IPS-NIHi7 (cell line): Measurements from ENCODE around the gene DBET.
"Not testable (repeated sequence)": the region's sequence is repeated elsewhere in the genome, so short reads cannot be mapped to it uniquely, and the experiment has no call there.

Experiments used
- DNase-seq: peaks from one replicate; pipeline ENCODE4 v3.0.0; 2012; ENCODE audit warnings: mixed read lengths; ENCODE audit errors: extremely low spot score

The DBET gene

GRCh38 chr4:190064342-190064741 is at the start of gene DBET:
TSS of gene DBET (plus strand) at chr4:190064502.
- not testable (repeated sequence) for DNase-seq

DNA sequence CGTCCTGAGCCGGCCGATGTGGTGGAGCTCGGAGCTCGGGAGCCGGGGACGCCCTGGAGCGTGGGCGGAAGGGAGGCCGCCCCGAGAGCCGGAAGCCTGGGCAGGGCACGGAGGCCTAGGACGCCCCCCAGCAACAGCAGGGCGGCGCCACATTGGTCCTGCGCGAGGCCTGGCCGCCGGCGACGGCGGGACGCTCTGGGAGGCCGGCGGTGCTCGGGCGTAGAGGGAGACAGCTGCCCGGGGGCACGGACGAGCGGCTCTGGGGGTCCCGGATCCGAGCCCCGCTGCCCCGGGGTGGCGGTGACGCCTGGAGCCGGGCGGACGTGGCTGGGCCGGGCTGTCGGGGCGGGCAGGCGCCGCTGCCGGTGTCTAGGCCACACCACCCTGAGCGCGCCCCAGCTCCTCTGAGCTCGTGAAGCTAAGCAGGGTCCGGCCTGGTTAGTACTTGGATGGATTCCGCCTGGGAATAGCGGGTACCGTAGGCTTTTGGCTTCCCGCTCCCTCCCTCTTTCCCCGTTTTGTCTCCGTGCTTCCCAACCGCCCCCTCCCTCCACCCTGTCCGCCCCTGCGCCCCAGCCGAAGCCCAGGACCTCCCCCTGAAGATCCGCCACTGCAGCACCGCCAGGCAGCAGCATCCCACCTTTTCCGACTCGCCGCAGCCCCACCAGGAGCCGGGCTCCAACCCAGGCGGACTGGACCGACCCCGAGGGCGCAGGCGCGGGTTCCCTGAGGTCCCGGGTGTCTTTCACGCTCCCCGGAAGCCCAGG is 49.3 kb upstream of the DBET start:
- peak; percentile 52 for DNase-seq

DNA sequence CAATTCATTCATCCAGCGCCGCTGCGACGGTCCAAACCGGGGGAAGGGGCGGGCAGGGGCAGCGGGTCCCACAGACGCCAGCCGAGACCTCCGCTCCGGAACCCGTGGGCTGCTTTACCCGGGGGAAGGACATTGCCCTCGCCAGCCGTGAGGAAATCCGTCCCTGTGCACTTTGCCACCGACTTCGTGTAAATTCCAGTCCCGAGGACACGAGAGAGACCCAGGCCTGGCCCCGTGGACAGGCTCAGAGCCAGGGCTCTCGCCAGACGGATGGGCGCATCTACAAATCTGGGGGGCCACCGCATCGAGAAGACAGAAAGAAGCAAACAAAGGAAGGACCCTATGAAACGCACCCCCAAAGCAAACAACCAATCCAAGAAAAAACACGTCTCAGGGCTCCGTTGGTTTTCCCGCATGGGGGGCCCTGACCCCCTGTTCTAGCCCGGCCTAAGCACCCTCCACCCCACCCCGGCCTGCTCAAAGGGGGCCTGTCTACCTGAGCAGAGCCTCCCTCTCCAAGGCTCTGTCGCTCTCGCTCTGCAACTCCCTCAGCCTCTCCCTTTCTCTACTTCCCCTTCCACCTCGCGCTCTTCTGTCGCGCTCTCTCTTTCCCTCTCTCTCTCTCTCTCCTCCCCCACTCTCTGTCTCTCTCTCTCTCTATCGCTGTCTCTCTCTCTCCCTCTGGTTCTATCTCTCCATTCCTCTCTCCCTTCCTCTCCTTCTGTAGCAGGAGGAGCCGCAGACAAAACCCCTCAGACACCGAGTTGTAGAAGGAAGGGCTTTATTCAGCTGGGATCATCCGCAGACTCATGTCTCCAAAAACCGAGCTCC is 48.5 kb upstream of the DBET start:
- DNase-seq, result peak; percentile 16

DNA sequence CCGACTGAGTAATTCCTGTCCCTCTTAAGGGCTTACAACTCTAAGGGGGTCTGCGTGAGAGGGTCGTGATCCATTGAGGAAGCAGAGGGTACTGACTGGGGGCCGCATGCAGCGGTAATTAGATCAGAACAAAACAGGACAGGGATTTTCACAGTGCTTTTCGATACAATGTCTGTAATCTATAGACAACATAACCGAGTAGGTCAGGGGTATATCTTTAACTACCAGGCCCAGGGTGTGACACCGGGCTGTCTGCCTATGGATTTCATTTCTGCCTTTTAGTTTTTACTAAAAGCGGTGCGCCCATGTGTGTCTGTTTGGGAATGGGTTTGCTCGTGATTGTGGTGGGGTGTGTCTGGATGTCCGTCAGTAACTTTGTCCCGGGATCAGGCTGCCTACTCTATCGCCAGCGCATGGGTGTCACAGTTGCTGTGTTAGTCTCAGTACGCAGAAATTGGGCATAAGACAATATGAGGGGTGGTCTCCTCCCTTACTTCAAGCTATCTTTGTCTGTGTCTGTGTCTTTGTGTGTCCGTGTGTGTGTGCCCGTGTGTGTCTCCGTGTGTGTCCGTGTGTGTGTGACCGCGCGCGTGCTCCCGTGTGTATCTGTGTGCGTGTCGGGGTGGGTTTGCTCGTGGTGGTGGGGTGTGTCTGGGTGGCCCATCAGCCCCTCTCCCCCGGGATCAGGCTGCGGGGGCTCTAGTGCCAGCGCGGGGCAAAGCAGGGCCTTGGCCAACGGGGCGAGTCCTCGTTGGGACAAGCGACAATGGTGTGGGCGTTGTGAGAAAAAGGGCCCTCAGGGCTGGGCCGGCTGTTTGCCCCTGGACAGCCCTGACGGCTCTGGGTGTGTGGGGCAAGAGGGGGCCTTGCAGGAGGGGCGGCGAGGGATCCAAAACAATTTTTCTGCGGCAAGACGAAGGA is 47.7 kb upstream of the DBET start:
- no peak for DNase-seq

GRCh38 chr4:190017357-190018200 is 46.7 kb upstream of the DBET start:
- DNase-seq, result peak; percentile 16

DNA sequence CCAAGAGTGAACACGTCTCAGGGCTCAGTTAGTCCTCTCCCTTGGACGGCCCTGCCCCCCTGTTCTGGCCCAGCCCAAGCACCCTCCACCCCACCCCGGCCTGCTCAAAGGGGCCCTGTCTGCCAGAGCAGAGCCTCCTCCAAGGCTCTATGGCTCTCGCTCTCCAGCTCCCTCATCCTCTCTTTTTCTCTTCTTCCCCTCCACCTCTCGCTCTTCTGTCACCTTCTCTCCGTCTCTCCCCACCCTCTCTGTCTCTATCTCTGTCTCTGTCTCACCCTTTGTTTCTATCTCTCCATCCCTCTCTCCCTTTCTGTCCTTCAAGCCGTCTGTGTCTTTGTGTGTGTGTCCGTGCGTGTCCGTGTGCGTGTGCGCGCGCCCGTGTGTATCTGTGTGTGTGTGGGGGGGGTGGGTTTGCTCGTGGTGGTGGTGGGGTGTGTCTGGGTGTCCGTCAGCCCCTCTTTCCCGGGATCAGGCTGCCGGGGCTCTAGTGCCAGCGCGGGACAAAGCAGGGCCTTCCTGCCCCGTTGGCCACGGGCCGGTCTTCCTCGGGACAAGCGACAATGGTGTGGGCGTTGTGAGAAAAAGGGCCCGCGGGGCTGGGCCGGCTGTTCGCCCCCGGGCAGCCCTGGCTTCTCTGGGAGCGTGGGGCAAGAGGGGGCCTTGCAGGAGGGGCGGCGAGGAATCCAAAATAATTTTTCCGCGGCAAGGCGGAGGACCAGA is 45.9 kb upstream of the DBET start:
- DNase-seq, result peak; percentile 10

DNA sequence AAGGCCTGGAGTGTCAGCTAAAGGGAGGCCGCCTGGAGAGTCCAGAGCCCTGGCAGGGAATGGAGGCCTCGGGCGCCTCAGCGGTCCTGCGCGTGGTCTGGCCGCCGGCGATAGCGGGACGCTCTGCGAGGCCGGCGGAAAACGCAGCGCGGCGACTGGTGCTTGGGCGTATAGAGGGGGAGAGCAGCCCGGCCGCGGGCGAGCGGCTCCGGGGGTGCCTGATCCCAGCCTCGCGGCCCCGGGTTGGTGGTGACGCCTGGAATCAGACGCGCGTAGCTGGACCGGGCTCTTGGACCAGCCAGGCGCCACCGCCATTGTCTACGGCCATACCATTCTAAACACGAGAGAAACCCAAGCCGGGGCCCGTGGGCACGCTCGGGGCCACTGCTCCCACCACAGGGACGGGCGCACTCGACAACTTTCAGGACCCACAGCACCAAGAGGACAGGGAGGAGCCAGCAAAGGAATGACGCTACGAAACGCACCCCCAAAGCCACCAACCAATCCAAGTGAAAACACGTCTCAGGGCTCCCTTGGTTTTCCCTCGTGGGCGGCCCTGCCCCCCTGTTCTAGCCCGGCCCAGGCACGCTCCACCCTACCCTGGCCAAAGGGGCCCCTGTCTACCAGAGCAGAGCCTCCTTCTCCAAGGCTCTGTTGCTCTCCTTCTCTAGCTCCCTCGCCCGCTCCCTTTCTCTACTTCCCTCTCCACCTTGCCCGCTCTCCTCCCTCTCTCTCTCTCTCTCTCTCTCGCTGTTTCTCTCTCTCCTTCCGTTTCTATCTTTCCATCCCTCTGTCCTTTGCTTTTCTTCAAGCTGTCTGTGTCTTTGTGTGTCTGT is 45.1 kb upstream of the DBET start:
- peak; percentile 15 for DNase-seq

DNA sequence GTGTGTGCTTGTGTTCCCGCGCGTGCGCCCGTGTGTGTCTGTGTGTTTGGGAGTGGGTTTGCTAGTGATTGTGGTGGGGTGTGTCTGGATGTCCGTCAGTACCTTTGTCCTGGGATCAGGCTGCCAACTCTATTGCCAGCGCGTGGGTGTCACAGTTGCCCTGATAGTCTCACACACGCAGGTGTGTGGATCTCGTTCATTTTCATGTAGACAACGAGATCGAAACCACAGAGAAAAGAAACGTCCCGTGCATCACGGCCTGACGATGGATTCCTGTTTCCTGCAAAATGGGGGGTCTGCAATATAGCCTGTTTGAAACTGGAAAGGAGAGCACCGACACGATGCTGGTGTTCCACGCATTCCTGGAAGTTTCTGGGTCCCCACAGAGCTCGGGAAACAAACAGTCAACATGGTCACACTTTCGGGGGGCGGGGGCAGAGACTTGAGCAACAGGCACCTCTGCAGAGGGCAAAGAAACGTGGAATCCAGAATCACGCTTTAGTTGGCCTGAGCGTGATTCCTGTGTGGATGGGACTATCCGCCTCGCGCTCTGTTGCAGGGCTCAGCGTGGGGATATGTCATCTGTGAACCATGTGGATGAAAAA is 44.3 kb upstream of the DBET start:
- DNase-seq, result not testable (repeated sequence)

GRCh38 chr4:190020790-190021717 is 43.2 kb upstream of the DBET start:
- peak; percentile 86 for DNase-seq

- DNase-seq, result not testable (repeated sequence)
These were observed 42.3 kb upstream of the DBET start for GRCh38 chr4:190021973-190022372.

DNA sequence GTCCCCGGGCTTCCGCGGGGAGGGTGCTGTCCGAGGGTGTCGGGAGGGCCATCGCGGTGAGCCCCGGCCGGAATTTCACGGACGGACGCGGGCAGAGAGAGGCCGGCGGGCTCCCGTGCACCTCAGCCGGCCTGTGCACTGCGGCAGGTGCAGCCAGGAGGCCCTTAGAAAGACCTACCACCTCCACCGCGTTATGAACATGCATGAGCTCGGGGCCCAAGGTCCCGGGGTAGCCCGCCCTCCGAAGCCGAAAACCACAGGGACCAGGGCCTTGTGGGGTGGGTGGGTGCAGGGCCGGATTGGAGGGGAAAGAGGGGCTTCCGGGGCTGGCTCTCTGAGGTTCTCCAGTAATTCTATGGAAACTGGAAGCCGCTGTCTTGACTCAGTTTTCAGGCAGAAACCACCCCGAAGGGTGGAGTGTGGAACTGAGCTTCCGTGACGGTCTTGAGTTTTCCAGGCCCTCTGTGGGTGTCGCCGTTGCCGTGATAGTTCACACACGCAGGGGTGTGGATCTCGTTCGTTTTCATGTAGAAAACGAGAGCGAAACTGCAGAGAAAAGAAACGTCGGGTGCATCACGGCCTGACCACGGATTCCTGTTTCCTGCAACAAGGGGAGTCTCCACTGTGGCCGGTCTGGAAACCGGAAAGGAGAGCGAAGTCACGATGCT is 41.6 kb upstream of the DBET start:
- not testable (repeated sequence) for DNase-seq

GRCh38 chr4:190027156-190027555 is 37.1 kb upstream of the DBET start, which contains the start of gene FRG2:
TSS of gene FRG2 (minus strand) at chr4:190027256. CDS start at chr4:190027204, 52 bp downstream.
- not testable (repeated sequence) for DNase-seq

DNA sequence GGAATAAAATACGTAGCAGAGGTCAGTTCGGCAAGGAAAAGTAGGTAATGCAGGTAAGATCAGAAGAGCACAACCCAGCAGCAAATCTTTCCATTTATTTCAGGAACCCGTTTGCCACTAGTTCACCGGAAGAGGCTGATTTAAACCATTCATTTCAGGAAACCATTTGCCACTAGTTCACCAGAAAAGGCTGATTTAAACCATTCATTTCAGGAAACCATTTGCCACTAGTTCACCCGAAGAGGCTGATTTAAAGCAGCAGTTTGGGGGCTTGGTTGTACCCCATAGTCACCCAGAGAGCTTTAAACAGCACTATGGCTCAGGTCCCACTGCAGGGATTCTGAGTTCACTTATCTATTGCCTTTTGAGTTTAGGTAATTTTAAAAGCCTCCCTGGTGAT is 33.0 kb upstream of the DBET start:
- DNase-seq, result not testable (repeated sequence)

DNA sequence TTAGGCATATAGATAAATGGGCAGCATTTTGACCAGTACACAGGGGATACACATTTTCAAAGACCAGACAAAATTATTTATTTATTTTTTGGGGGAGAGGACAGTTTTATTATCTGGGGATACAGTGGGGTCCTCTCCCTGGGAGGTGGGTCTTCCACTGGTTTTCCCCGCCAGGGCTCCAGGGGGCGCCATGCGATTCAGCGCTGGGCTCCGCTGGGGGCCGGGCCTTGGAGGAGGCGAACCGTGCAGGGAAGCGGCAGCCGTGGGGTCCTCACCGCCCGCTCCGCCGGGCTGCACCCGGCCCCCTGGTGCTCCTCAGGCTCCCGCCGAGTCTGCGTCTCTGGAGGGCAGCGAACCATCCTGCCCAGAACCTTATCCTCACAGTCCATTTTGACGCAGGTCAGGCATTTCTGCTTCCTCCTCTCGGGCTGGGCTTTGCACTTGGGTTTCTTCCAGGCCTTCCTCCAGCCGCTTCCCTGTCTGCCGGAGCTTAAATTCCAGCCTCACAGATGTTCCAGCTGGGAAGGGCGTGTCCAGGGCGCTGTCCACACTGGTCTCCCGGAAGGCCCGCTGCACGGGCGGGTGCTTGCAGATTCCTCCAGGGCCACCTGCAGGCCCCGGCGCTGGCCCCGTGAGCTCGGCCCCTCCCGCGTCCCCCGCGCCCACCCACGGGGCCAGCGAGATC is 26.5 kb upstream of the DBET start:
- DNase-seq, result not testable (repeated sequence)

GRCh38 chr4:190040873-190041272 is 23.4 kb upstream of the DBET start:
- not testable (repeated sequence) for DNase-seq

GRCh38 chr4:190047627-190048026 is 16.7 kb upstream of the DBET start:
- DNase-seq, result not testable (repeated sequence)
